ENCODE measurements around the gene MEIS3.
"Not testable (repeated sequence)": the region's sequence is repeated elsewhere in the genome, so short reads cannot be mapped to it uniquely, and the experiment has no call there.

- TF ChIP-seq CTCF, POLR2A (IDR thresholded peaks at IDR 0.05): not testable (repeated sequence)
These were observed 35.4 kb downstream of the MEIS3 start for GRCh38 chr19:47383890-47384289.

All from right lobe of liver (tissue), 4 donors.